Activated CD4-positive, alpha-beta T cell treated with anti-CD3 and anti-CD28 coated beads, Interleukin-2, amount 50 U/mL, for 48 hours (primary cell): ENCODE data around the gene PPM1H.

Experiments
- DNase-seq, 2 experiments: peaks; one replicate each; pipeline ENCODE4 v3.0.0-alpha.2; 2020

PPM1H gene

DNA sequence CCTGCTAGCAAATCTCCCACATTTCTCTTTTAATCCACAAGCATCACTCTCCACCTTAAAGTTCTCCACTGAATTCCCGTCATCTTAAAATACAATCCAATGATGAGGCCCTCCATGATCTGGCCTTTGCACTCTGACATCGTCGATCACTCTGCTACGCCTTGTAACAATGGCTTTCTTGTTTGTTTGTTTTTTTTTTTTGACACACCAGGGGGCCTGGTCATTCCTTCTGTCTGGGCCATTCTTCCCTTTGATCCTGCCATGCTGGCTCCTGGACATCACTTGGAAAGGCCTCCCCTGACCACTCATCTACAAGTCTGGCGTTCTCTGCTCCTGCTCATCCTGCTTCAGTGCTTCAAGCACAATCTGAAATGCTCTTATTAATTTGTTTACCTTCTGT is 233.5 kb downstream of the PPM1H start:
- no peak for DNase-seq

DNA sequence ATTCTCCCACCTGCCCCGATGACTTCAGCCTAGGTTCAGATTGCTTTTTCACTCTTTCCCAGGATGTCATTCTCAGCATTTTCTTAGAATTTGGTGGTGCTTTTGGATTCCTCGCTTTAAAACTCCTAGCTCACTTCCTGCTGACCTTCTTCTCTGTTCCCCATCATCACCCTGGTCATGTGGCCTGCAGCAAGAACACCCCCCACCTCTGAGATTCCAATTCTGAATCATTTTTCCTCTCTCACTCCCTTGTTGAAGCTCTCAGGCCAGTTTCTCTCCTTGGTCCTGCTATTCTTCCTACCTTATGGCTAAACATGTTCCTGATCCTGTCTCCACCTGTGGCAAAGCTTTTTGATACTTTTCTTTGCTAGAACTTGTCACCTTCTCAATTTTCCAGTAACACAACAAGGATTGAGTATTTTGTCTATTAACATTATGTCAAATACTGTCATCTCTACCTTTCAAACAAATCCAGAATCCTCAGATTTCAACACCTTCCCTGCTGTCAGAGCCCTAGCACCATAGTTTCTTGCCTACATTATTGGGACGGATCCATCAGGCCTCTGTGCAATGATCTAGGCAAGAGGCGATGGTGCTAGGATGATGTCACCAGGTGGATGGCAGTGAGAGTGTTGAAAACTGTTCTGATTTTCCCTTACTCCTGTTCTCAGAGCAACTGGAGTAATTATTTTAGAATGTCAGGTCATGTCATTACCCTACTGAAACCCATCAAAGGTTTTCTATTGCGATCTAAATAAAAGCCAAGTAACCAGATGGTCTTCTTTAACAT is 234.7 kb downstream of the PPM1H start:
- no peak for DNase-seq

DNA sequence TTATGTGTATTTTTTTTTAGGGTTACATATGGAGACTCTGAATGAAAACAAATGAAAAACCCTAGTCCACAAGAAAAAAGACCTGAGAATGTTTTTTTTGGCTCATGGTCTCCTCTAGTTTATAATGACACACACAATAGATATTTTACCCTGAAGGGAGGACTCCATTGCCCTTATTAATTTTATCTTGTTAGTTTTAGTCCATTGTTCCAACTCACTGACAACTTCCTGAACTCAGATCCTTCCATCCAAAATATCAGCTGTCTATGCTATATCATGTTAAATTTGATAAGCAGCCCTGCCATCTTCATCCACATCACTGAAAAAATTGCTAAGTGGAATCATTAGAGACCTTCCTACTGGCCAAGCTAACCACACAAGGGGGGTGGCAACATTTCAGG is 236.2 kb downstream of the PPM1H start:
- no peak for DNase-seq

DNA sequence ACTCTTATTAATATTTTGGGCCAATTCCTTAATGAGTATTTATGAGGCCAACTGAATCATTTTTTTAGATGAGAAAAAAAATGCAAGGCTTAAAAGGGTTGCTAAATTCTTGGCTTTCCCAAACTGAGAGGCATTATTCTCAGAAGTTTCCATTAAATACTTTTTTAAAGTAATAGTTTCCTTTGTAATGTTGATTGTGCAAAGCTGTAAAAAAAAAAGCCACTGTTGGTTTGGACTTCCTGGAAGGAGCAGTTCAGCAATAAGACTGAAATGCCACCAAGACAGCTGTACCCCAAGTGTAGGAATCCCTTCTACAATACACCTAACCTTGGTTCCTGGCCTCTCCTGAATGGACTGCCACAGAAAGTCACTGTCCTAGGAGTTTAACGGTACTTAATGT is 237.1 kb downstream of the PPM1H start:
- no peak for DNase-seq

DNA sequence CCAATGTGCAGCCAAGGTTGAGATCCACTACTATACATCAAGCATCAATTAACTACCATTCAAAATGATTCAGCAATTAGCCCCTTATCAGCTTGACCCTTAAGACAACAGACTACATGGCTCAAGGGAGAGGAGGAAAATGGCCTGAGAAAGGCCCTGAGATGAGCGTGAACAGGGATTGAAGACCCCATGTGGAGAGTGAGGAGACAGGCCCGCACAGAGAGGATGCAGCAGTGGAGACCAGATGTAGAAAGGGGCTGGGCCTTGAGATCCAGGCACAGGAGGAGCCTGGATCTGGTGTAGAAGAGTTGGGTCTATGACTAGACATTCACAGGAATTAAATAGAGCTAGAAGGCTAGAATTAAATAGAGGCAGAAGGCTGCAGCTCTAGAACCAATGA is 239.3 kb downstream of the PPM1H start:
- no peak for DNase-seq

DNA sequence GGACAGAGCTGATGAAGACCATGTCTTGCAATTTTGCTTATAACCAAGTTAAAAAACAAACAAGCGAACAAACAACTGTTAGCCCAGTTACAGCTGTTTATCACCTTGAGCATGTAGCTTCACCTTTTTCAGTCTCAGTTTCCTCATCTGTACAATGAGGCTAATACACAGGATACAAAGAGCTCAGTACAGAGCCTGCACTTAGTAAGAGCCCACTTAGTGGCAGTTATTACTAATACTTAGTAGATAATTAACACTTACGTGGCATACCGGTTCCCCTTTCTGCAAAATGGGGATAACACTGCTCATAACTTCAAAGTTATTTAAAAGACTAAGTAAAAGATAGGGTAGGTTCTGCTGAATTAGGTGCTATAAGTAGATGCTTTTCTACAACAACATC is 240.3 kb downstream of the PPM1H start:
- DNase-seq = no peak

DNA sequence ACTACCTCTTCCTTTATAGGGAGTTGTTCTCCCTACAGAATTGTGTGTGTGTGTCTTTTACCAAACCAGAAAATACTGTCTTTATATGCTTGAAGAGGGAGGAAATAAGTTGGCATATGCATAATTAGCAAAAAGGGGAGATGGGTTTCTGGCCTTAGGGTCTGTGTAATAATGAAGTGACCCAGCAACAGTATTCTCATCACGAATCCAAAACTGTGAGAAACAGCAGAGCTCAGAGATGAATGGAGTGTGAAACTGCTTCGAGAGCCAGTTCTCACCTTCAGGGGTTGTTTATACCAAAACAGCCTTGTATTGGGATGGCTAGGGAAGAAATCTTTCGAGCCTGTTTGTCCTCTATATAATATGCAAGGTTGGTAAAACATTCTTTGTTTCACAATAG is 240.8 kb downstream of the PPM1H start:
- DNase-seq = no peak

DNA sequence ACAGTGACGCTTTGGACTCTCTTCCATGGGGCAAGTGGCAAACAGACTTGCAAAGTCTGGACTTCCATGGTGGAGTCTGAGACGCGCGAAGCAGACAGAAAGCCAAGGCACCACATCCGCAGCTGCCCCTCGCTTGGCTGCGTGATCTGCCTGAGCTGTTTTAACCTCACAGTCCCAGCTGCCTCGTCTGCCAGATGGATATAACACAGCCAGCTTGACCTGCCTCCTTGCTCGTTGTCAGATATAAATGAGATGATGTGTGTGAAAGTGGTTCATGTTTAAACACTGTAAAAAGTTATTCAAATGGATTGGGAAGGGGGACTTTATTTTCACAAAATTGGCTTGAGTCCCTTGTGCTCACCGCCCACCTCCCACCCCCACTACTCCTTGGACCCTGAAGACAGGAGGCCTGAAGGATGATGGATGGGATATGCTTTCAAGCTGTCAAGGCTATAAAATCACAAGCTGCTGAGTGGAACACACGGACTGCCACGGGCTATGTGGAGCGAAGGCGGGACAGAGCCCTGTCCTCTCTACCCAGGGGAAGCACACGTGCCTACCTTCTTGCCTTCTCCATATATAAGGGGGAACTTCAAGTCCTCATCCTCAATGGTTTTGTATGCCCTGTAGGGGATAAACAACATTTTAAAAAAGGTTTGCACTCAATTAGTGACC is 241.4 kb downstream of the PPM1H start:
- no peak for DNase-seq

DNA sequence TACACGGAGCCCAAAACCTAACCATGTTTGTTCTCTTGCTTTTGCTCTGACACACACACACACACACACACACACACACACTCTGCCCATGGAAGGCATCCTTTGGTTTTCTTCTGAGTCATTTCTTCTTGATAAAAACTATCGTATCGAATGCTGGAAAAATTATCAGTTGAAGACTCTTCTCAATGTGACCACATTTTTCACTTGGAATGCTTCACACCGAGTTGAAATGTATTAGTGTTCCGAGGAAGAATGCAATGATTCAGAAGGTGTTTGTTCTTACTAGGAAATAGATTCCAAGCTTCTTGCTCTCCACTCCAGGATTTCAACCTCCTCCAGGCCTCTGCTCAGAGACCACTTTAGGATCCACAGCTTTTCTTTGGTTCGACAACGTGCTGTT is 242.1 kb downstream of the PPM1H start:
- DNase-seq = no peak

DNA sequence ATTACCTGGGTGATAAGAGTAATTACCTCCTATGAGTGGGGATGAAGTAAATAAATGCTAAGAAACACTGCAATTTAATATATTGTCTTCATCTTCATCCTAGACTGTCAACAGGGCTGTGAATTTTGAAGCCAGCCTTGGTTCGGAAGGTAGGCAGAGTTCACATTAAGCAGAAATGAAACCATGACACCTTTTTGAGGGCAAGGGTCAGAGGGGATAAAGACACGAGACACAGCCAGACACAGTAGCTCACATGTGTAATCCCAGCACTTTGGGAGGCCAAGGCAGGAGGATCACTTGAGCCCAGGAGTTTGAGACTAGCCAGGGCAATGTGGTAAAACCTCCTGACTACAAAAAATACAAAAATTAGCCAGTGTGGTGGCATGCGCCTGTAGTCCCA is 243.6 kb downstream of the PPM1H start:
- no peak for DNase-seq

DNA sequence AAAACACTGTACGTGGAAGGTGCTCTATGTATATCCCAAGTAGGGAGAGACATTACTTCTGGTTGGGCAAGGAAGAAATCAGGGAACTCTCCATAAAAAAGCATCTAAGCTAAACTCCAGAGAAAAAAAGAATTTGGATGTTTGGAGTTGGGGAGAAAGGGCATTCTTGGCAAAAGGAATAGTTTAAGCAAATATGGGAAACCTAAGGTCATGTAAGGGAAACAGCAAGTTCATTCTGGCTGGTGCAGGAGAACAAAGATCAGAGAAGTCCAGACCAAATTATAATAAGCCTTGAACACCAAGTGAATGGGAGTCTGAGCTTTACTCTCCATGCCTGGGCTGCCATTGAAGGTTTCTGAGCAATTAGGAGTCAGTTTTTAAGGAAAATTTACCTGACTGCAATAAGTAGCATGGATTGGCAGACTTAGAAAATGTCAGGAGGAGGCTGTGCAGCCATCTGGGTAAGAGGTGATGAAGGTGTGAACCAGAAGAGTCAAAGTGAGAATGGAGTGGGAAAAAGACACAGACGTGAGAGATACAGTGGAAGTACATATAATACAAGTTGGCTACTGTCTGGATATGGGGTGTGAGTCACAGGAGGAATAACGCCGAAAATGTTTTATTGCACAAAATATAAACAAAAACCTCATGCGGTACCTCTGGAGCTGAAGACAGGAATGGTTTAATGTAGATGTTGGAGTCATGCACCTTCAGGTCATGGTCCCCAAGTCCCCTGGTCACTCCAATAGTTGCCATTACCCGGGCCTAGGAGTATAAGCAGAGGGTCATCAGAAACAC is 245.7 kb downstream of the PPM1H start:
- DNase-seq = no peak

DNA sequence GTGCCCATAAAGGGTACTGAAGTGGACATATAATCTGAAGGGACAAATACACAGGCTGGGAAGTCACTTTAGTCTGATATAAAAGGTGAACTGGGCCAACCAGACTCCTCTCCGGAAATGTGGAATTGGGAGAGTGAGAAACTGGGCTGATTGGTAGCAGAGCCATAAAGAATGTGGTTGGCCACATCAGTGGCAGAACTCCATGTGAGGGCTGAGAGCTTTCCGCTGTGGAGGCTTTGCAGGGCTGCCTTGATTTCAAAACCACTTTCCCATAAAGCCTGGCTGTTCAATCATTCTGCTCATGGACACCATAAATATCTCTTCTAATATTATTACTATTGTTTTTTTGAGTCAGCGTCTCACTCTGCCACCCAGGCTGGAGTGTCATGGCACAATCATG is 248.0 kb downstream of the PPM1H start:
- DNase-seq = no peak

DNA sequence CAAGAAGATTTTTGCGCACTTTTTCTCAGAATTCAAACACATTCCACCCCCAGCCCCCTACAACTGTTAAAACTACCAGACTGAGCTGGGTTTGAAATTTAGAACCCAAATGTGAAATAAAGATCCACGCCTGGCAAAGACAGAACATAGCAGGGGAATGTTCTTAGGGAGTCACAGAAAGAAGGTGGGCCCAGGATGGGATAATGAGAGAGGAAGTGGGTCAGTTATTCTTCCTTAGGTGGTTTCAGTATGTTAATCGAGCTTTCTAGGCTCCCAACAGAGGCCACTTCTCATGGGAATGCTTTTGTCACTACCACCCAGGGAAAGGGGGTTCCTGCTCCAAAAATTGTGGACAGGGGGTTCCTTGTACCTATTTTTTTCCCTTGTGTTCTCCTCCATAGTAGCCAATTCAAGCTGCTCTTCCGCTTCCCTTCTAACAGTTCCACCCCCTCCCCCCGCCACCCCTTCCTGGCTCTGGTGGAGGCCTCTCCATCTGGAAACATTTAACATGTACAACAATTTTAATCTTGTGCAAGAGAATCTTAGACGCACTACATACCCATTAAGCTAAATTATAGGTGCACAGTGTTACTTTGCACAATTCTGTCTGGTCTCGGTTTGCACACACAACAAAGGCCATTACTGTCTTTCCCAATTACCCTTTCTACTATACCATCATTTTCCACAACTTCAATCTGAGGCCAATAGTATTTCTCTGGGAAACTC is 250.2 kb downstream of the PPM1H start:
- no peak for DNase-seq

DNA sequence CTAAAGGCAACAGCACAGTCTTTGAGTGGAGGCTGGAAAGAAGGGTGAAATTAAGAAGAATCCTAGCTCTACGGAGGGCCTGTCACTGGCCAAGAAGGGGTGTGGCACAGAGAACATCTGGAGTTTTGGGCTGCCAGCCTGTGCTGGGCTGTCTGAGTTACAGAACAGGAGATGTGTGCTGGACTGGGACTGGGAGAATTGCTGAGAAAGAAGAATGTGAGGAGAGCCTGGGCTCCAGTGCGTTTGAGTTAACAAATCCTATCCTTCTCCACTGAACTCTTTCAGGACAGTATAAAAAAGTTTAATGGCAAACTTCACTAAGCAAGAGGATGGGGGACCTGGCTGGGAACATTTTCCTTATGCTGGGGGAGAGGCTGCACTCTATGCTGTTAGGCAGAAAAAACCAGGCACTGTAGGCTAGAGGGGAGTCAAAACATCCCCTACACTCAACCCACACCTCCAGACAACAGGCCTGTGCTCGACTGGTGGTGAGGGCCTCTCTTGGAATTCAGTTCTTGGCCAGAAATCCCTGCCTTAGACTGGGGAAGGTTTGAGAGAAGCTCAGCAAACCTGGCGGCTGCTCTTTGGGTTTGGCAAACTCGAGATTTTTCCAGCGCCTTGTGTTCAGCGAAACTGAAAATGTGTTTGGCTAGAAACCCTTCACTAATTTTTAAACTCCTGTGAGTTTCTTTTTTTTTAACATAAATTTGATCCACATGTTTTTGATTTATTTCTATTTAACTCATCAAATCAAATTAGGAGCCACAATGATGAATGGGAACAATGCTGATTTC is 251.0 kb downstream of the PPM1H start:
- no peak for DNase-seq

DNA sequence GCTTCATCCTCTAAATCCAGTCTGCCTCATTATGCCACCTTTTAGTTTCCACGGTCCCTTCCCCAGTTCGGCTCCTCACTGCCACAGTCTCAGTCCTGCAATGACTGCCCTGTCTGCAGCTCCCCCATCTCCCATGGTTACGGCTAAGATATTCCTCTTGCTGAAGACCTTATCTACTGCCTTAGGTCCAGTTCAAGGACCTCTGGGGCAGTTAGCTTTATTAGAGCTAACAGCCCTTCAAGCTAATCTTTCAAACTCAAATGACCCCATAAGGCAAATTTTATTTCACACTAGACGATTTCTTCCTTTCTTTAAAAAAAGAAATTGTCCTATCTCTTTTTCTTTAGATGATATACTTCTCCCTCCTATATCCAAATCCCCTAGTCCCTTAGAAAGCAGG is 253.6 kb downstream of the PPM1H start:
- no peak for DNase-seq

DNA sequence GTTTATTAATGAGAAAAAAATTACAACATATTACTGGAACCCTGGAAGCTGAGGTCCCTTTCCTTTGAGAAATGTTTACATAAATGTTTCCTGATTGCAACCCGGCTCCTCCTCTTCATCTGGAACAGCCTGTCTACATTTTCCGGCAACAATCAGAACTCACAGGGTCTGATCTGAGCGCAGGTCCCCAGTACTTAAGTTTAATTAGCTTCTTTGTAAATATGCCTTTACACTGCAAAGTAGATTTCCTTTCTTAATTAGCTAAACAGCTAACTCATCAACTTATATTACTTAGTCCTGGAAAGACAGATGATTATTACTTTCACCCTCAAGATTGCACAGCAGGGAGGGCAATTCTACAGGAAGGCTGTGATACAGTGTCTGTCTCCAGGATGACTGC is 255.3 kb downstream of the PPM1H start:
- no peak for DNase-seq

DNA sequence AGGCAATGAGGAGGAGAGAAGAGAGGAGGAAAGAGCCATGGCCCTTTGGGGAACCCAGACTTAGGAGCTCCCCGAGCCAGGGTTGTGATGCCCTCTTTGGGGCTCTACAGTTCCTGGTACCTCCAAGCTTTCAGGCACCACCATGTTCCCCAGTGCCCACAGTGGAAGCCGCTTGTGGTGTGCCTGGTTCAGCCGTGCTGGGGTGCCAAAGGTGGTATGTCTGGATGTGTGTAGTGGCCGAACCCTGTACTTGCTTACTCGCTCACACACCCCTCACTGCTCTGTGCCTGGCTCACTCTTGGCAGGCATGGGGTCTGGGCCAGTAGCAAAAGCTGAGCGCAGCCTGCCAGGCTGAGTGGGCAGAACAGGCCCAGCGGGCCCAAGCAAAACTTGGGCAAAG is 257.6 kb downstream of the PPM1H start:
- DNase-seq = no peak

DNA sequence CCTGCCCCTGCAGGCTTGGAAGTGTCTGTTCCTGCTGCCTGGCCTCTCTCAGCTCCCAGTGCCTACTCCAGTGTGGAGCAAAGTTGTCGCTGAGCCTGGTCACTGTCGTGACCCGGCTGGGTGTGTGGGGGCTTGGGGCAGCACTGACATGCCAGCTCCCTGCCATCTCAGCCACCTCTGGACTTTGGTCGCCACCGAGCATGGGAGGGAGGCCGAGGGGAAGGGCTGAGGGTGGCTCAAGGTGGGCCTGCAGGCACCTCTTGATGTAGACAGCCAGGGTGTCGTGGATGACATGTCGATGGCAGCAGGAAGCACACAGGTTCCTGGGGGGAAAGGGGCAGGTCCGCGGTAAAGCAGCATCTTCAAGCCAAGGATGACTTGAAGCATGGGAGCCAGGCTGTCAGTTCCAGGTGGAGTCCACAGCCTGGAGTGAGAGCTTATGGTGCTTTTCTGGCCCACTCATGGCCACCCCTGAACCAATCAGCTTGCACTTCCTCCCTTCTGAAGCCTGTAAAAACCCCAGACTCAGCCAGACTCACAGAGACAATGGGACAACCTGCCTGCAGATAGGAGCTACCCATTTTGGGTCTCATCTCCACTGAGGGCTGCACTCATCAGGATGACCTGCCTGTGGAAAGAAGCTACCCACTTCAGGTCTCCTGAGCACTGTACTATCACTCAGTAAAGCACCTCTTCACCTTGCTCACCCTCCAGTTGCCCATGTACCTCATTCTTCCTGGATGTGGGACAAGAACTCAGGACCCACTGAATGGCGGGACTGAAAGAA is 258.2 kb downstream of the PPM1H start:
- DNase-seq = no peak

DNA sequence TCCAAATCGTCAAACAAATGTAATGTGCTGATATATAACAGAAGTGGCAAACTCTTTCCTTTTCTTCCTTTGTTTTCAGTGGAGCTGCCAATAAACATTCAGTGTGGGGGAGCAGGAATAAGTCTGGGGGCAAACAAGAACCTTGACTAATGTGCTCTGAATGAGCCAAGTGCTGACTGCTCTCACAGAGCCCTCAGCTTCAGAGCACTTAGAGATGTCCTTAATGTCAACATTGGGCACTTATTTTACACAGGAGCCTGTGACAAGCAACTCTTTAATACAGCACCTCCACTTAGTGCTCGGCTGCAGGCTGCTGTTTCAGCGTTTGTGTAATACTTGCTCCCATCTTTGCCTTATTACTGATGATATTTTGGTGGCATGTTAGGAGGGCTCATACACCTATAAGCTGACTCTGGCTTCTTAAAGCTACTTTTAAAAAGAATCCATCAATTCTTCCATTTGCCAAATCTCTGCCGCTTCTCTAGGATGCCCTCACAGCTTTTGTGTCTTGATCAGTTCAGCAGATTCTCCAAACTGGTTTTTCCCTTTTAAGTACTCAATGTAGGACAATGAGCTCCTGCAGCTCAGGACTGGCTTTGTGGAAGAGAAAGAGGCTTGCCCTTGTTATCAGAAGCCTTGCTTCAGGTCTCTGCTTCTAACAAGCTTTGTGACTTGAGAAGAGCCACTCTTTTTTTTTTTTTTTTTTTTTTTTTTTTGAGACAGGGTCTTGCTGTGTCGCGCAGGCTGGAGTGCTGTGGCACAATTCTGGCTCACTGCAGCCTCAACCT is 261.7 kb downstream of the PPM1H start:
- no peak for DNase-seq

DNA sequence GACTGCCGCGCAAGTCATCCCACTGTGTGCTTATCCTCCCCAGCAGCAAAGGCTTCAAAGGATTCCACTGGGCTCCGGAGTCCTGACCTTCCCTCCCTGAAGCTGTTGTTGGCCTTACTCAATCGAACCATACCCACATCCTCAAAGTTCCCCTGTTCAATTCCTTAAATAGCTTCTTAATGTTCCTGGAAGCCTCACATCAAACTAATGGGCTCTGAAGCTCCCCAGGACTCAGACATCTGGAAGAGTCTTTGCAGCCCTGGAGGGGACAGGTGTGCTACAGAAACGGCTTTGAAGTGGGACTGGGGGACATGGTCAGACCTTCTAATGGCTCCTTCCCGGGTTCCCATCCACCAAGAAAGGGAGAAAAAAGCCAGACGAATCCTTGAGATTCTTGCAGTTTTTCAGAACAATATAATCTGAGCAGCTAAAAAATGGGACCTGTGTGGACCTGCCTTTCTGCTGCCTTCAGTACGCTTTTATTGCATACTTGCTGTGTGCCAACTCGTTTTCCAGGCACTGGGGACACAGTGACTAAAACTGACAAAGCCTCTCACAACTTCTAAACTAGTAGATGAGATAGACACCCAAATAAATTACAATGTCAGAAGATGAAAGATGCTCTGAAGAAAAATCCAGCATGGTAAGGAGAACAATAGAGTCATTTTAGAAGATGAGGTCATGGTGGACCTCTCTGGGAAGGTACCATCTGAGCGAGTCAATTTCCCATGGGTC is 263.8 kb downstream of the PPM1H start:
- DNase-seq = no peak
